GM18867 (cell line): ENCODE measurements around the gene HIPK2.

Experiments
- ATAC-seq: cut with Tn5 transposase; IDR thresholded peaks from one replicate; pipeline ENCODE4 v1.9.1; 2021; ENCODE audit warnings: mild to moderate bottlenecking, moderate library complexity; ENCODE audit not compliant: unreplicated experiment

HIPK2 gene

GRCh38 chr7:139783647-139784385 is 6.0 kb upstream of the HIPK2 start:
- ATAC-seq: no peak

- no peak for ATAC-seq
Observed at GRCh38 chr7:139782932-139783331, 5.1 kb upstream of the HIPK2 start.

- peak; percentile 31 for ATAC-seq
Observed at GRCh38 chr7:139777133-139777891, 486 bp downstream of the HIPK2 start.

- no peak for ATAC-seq
Observed at GRCh38 chr7:139776486-139777132, 1.2 kb downstream of the HIPK2 start.

- no peak for ATAC-seq
Observed at GRCh38 chr7:139775829-139776266, 1.9 kb downstream of the HIPK2 start.

GRCh38 chr7:139774376-139774775 is 3.4 kb downstream of the HIPK2 start:
- ATAC-seq: no peak

- no peak for ATAC-seq
Observed at GRCh38 chr7:139773371-139773770, 4.4 kb downstream of the HIPK2 start.

- no peak for ATAC-seq
Observed at GRCh38 chr7:139772873-139773272, 4.9 kb downstream of the HIPK2 start.

- no peak for ATAC-seq
Observed at GRCh38 chr7:139772115-139772514, 5.7 kb downstream of the HIPK2 start.

GRCh38 chr7:139771001-139771956 is 6.5 kb downstream of the HIPK2 start:
- ATAC-seq: no peak

- ATAC-seq: no peak
Observed at GRCh38 chr7:139769761-139770160, 8.0 kb downstream of the HIPK2 start.

GRCh38 chr7:139769066-139769465 is 8.7 kb downstream of the HIPK2 start:
- no peak for ATAC-seq

- ATAC-seq: no peak
Observed at GRCh38 chr7:139768249-139768824, 9.5 kb downstream of the HIPK2 start.

GRCh38 chr7:139767561-139767982 is 10.2 kb downstream of the HIPK2 start:
- ATAC-seq: peak; percentile 81

GRCh38 chr7:139765143-139765542 is 12.7 kb downstream of the HIPK2 start:
- ATAC-seq: no peak

GRCh38 chr7:139763330-139763729 is 14.5 kb downstream of the HIPK2 start:
- ATAC-seq: no peak

- no peak for ATAC-seq
Observed at GRCh38 chr7:139762886-139763285, 14.9 kb downstream of the HIPK2 start.

- no peak for ATAC-seq
Observed at GRCh38 chr7:139758388-139758787, 19.4 kb downstream of the HIPK2 start.

- ATAC-seq: no peak
Observed at GRCh38 chr7:139757968-139758367, 19.8 kb downstream of the HIPK2 start.

GRCh38 chr7:139753693-139754111 is 24.1 kb downstream of the HIPK2 start:
- ATAC-seq: no peak
